Measurements from ENCODE around the gene PCDHGB3. TPM values are rescaled to one million over a fixed set of nuclear protein-coding genes. Genes with fewer than 3 reads are reported as not detected.
A peak's percentile ranks its signal among the peaks of the same experiment; 100 is the strongest.

PCDHGB3 gene
- polyA plus RNA-seq, 3 donors = not detected

- peaks cover 25% of the 10 kb centered on the region for H3K4me1 Mint-ChIP-seq
- WGBS (ENCODE audit: insufficient coverage) = 4% methylated on average over 25 of the region's 31 CpGs
Measured at GRCh38 chr5:141412854-141413539, 43.0 kb downstream of the PCDHGB3 start, which contains the start of gene PCDHGA10. Gene PCDHGA10, plus strand, starts transcription at chr5:141412987. Its CDS starts 189 bp downstream, at chr5:141413176.

More at GRCh38 chr5:141412854-141413539, 43.0 kb downstream of the PCDHGB3 start, which contains the start of gene PCDHGA10:
- Mint-ChIP-seq H3K4me3 (peak within 1 kb of the TSS; percentile 80 to 88), H3K27me3 (ENCODE audit: low read depth in 3 of 3) (peaks cover 79 to 86% (median 84%) of the 10 kb centered on the region in 3 donors), H3K36me3 (peaks cover 16 to 19% of the 10 kb centered on the region in 2 donors), H3K27ac (no peak within 1 kb of the TSS), H3K9me3 (peaks cover 20 to 64% (median 49%) of the 10 kb centered on the region in 7 donors)
- Histone ChIP-seq H3K4me1 (ENCODE audit: control insufficient read depth in 1 of 2, insufficient read depth in 2 of 2, low read length in 2 of 2) (peaks cover 16 to 22% of the 10 kb centered on the region in 2 donors), H4K20me1 (ENCODE audit: insufficient read depth, low read length) (no peaks in the 10 kb centered on the region), H3K4me2 (replicated peaks; ENCODE audit: extremely low read depth, low read length, poor library complexity, severe bottlenecking) (peak within 1 kb of the TSS; percentile 73), H2AFZ (ENCODE audit: insufficient read depth, low read depth, low read length, poor library complexity, severe bottlenecking) (peak within 1 kb of the TSS; percentile 75), H3K4me3 (replicated peaks in 1 of 3; ENCODE audit: low read depth in 2 of 3, low read length in 3 of 3) (peak within 1 kb of the TSS; percentile 3 to 73 (median 33)), H3K36me3 (replicated peaks in 1 of 2; ENCODE audit: control insufficient read depth in 1 of 2, insufficient read depth in 2 of 2, low read length in 2 of 2) (no peaks in the 10 kb centered on the region), H3K9ac (ENCODE audit: insufficient read depth, low read length, poor library complexity, severe bottlenecking) (no peak within 1 kb of the TSS), H3K27me3 (ENCODE audit: control insufficient read depth in 2 of 2, insufficient read depth in 2 of 2, low read length in 2 of 2) (peaks cover 74 to 100% of the 10 kb centered on the region in 2 donors), H3K27ac (ENCODE audit: low read depth in 1 of 2, low read length in 2 of 2) (no peak within 1 kb of the TSS), H3K79me2 (ENCODE audit: insufficient read depth, low read length) (no peaks in the 10 kb centered on the region), H3K9me3 (replicated peaks in 1 of 2; ENCODE audit: control insufficient read depth in 1 of 2, insufficient read depth in 1 of 2, low read length in 2 of 2) (peaks cover 28 to 54% of the 10 kb centered on the region in 2 donors)
- intact Hi-C loops (cut with micrococcal nuclease) = loop anchor here (5.0 kb wide), 2 partner anchors 109 to 149 kb away; no protein-coding TSS in a partner anchor
- peak; percentile 27 to 44 (median 43) for DNase-seq
- TF ChIP-seq CTCF (IDR thresholded peaks at IDR 0.05) = peak; percentile 80

Data from CD14-positive monocyte (primary cell).